Hypothalamus (tissue), 51 donors: ENCODE measurements around the gene ATF3.
A peak's percentile ranks its signal among the peaks of the same experiment; 100 is the strongest.

ENCODE experiments used
- DNase-seq, 51 donors: peaks; one replicate each; lab custom pipeline; 2025; lab: John Stamatoyannopoulos, UW

The ATF3 gene

DNA sequence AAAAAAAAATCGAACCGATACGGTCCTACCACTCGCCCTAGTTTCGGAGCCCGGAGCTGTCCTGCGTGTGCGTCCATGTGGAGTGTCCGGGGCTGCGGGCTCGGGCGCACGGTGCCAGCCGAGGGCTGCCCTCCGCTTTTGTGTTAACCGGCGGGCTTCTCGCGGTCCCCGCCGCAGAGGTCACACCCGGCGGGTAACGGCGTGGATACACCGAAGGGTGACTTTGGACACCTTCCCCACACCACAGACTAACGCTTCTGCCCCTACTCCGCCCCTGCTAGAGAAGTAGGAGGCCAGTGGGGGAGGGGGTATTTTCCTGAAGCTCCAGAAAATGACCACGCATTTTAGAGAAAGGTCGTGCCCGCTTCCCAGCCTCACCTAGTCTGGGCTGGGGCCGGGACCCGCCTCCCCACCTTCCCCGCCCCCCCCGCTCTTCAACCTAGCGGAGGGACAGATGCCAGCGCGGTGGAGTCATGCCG is 609 bp upstream of the ATF3 start:
- peak in 6 of 51 donors; percentile 34 to 81 (median 52) for DNase-seq

DNA sequence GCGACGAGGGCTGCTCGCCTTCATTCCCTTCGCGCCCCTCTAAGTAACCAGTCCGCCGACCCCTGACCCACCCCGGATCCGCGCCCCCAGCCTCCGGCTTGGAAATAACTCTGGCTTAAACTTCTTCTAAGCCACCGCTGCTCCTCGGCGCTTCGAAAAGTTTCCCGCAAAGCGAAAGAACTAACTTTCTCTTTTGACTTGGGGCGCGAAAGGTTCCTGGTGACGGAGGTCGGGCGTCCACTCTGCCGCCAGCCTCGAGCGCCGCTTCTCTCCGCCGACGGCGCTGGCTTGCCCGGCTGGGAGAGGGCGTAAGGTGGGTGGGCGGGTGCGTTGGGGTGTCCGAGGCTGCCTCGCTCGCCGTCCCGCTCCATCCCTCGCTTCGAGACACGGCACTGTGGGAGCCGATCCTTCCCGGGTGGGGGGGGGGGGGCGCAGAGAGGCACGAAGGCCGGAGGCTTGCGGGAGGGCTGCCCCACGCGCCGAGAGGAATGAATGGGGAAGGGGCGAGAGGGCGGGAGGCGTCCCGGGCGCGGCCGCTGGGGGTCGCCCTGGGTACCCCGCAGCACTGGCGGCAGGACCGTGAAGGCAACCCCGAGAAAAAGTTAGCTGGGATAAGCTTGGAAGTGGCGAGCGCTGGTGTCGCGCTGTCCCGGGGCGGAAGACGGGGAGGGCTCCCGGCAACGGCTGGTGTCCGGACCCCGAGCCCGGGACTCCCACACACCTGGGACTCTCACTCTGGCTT is 569 bp downstream of the ATF3 start:
- DNase-seq, result peak in 38 of 51 donors; percentile 16 to 71 (median 40)

DNA sequence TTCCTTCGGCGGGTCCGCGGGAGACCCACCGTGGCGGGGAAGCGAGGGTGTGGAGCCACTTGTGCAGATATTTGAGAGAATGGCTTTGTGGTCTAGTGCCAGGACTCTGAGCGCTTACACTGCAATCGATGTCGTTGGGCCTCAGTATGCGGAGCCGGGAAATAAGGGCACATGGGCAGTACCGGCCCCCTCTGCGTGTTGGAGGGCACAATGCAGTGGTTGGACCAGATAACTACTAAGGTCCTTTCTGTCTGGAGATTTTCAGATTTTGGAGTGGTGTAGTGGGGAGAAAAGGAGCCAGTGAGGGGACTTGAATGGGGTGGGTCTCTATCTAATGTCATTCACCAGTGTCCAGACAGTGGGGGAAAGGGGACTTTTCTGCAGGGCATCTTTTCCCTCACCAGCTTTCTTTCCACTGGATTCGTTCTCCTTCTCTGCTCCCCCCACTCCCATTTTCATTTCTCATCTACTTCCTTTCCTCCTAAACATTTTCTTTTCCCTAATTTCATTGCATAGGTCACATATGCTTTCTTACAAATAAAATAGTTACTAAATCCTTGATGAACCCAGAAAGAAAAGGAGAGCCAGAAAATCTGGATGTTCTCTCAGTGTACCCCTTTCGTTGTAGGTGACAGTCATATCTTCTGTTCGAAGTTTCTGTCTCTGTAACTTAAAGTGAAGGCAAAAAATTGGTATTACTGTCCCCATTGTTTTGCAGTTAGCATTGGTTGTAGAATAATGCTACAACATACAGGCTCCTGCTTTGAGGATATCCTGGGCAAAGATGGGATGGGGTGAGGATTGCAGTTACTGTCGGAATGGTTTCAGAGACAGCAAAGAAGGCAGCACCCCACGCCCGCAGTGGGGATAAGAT is 1.4 kb downstream of the ATF3 start:
- peak in 1 of 51 donors; percentile 35 for DNase-seq

DNA sequence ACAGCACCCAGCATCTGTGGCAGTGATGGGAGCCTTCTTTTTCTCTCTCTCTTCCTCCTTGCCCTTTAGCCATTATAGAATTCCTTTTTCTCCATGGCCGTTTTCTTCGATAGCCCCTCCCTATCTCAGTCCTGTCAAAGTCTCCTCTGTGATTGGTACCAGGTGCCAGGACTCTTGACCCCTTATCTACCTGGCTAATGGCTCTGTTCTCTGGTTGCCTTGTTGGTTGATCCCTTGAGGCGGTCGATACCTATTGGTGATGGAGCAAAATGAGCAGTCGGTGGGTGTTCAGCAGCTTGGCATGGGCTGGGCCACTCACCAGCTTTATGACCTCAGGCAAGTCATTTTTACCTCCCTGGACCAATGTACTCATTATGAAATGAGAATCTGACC is 2.0 kb downstream of the ATF3 start:
- no peak for DNase-seq

DNA sequence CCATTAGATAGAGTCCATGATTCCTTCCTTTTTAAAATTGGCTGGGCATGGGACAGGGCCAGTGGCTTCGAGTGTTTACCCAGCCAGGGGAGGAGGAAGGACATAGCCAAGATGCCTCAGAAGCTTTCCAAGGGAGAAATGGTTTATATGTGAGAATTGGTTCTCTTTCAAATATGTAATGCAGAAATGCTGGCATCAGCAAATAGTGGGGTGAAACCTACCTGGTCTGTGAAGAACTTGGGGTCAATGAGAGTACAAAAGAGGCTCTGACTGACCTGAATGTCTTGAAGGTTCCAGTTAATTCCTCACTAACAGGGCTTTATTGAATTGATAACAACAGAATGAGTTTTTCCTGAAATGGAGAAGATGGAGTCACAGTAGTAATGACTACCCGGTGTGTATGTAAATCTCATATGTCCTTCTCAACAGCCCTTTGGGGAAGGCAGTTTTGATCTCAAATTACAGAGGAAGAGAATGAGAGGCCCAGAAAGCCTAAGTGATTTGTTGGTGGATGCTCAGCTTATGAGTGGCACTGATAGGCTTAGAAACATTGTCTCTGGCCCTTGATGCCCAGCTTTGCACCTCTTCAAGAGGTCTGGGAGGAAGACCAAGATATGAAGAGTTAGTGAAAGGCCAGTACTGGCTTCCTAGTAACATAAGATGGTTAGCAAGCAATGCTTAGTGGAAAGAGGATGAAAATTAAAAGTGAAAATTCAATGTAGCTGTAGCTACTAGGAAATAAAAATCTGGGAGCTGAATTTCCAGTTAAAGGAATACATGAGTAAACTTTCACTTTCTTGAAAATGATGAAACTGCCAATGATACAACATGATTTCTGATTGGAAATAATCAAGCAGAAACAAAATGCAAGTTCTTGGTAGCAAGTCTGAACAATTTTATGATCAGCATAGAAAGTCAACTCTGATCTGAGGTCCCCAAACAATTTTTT is 2.7 kb downstream of the ATF3 start:
- DNase-seq, result no peak

DNA sequence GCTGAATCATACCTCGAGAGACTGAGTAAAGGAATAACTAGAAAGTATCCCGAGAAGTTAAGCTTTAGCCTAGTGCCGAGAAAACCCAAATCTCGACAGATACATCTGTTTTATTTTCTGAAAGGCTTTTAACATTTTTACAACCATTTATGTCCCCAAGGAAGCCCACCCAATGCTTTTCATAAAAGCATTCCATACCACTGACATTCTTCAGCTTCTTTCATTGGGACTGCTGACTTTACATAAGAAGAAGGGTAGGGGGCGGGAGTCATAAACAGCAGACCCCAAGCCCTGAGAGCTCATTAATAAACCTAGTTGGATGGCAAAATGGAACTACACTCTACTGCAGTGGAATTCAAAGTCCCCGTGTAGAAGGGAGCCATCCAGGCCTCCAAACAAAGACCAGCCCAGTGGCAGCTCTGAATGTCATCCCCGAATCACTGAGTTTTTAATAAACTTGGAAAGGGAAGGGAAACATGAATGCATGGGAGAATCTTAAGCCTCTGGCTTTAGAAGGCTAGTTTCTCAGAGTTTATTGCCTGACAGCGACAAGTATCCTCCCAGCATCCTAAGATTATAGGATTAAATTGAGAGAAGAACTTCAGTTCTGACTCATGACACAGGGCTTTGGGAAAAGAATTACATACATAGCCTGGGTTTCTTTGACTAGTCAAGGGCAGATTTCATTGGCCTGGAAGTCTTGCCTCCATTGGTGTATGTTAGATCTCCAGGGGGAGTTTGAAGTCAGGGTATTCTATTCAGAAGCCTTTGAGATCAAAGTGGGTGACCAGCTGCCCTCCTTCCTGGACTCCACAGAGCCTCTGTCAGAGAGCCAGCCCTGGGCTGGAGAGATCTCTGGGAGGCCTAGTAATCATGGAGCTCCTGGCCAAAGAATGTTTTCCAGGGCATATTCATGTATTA is 3.7 kb downstream of the ATF3 start:
- no peak for DNase-seq

DNA sequence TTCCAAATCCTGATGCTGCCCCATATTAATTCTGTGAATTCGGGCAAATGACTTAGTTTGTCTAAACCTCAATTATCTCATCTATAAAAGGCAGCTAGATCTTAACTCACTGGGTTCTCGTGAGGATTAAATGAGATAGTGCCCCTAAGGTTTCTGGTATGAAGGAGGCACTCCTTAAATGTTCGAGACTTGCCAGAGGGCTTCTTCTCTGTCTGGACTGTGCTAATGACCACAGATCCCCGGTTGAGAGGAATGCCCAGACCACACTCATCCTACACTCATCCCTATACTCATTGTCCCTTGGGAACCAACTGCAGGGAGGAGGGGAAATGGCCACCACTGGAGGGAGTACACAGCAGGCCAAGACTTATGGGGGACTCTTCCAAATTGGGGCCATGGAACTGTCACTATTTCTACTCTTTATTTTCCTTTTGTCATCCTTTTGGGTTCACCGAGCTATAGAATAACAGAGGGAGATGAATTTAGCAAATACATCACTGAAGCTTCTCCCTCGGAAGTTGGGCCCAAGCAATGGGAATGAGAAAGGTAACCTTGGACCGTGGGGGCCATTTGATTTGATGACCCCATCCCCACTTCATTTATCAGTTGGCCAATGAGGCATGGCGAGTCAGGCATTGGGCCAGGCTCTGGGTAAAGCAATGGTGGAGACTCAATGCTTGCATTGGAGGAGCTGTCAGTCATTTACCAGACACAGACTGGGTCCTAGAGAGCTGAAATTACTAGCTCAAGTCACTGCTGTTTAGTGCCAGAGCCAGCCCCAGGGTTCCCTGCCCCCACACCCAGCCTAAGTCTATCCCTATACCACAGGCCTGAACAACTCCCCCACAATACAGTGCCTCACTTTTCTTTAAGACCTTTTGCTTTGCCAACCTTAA is 5.1 kb downstream of the ATF3 start:
- no peak for DNase-seq

DNA sequence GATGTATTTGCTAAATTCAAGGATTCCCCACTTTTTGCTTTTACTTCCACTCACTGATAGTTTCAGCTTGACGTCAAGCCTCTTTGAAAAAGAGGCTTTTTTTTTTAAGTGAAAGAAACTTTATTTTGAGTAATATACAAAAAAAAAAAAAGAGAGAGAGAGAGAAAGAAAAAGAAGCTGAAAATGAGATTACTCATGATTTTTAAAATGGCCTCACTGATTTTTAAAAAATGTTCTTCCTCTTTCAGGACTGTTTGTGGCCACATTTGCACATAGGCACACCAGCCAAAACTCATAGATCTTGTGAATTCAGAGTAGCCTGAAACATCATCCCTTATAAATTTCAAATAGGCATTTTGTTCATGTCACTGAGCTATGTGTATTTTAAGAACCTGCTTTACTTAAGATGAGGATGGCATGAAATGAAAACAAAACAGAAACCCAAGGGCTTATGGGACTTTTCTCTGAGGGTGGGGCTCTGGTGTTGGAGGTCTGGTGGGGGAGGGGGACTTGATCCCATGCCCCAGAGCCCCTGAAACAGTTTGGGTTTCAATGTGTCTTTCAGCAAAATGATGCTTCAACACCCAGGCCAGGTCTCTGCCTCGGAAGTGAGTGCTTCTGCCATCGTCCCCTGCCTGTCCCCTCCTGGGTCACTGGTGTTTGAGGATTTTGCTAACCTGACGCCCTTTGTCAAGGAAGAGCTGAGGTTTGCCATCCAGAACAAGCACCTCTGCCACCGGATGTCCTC is 6.1 kb downstream of the ATF3 start:
- no peak for DNase-seq

DNA sequence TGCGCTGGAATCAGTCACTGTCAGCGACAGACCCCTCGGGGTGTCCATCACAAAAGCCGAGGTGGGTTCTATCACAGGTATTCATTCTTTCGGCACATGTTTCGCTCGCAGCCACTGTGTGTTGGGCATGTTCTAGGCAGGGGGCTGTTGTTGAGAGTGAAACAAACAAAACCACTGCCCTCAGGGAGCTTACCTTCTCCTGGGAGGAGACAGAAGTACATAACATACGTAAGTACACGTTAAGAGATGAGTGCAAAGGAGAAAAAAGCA is 6.6 kb downstream of the ATF3 start:
- DNase-seq, result no peak

DNA sequence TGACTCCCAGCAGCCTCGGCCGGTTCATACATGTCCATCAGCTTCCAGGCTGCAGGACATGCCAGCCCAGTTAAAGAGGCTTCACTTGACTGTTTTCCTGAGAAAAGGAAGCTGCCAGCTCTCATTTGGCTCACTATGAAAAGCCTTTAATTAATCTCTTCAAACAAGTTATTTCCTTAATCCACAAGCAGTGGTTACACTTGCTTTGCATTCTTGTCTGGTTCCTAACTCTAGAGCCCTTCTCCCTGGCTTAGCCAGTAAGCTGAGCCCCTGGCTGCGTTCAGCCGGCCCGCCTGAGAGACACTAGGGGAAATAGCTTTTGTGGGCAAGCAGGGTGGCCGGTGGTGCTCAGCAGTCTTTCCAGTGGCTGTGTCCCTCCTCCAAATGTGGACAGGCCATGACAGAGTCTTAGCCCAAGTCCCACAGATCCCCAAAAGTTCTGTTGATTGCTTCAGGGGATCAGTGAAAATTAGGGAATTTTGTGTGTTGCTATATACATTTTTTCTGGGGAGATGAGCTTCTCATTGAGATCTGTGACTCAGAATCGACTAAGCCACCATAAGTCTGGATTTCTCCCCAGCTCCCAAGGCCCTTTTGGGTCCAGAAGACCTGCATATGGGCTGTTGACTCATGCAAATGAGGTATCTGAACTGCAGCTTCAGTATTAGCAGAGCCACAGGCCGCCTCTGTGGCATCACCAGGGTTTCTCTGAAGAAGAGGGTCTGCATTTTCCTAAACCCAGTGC is 10.1 kb downstream of the ATF3 start:
- DNase-seq, result no peak

DNA sequence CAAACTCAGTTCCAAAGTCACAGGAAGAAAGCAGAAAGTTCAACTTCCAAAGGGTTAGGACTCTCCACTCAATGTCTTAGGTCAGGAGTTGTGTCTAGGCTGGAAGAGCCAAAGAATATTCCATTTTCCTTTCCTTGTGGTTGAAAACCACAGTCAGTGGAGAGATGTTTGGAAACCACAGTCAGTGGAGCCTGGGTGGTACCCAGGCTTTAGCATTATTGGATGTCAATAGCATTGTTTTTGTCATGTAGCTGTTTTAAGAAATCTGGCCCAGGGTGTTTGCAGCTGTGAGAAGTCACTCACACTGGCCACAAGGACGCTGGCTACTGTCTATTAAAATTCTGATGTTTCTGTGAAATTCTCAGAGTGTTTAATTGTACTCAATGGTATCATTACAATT is 11.7 kb downstream of the ATF3 start:
- DNase-seq, result no peak

DNA sequence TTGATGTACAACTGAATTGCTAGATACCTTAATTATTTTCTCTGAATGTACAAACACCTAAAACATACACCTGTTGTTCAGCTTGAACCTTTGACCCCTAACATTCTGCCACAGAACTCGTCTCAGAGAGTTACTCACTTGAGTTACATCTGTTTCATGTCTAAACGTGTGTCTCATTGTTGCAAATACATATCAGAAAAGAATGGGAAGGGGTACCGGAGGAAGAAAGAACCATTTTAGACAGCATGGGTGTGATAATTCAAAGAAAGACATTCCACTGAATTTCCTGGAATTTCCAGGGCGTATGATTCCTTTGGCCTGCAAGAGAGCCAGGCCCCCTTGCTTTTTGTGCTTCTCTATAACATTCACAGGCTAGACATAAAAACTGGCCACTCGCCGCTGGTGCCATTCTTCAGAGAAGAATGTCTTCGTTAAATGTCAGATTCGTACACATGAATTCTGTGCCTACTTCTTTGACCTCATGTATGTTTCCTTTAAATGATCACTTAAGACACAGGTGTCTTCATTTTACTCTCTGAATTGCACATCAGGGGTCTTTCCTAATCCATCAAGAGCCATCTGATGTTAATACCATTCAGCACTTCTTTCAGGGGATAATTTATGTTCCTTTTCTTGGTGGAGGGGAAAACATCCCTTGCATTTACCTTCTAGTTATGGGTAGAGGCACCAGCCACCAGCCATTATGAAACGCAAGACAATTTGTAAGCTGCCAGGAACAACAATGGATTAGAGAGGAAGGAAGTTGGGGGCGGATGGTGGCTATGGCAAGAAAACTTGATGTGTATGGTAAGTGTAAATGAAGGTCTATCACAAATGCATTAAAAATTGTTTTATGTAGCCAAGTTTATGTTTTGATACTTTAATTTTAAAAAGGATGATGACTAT is 12.7 kb downstream of the ATF3 start:
- DNase-seq, result no peak

DNA sequence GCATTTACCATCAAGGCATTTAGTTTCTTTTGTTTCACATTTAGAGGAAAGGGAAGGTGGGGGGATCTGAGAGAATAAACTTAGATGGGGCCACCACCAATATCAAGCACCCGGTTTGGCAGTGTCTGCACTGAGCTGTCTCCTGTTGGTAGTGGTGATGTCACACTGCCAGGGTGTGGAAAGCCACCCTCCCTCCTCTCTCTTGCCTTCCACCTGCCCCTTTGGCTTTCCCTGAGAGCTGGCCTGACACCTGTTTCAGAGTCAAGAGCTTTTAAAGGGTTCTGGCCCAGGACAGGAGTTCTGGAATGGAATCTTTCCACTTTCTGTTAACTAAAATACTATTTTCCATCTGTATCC is 13.4 kb downstream of the ATF3 start:
- no peak for DNase-seq

DNA sequence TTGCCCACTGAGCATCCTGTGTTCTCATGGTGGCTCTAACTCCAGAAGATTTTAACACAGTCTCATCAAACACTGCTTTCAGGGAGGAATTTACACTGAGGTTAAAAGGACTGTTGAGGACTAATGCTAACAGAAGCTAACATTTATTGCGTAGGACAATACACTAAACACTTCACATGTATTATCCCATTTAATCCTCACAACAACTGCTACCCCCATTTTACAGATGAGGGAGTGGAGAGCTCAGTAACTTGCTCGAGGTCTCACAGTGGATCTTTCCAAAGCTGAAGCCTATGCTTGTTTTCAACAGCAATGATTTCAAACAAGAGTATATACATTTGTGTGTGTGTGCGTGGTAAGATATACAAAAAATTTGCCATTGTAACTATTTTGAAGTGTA is 13.9 kb downstream of the ATF3 start:
- no peak for DNase-seq

DNA sequence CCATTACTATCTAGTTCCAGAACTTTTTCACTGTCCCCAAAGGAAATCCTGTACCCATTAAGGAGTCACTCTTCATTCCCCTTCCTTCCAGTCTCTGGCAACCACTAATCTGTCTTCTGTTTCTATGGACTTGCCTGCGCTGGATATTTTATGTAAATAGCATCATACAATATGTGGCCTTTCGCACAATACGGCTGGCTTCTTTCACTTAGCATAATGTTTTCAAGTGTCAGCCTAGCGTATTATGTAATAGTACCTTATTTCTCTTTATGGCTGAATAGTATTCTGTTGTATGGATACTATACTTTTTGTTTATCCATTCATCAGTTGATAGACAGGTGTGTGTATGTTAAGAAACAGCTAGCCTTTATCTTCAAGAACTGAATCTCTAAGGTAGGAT is 14.3 kb downstream of the ATF3 start:
- DNase-seq, result no peak

DNA sequence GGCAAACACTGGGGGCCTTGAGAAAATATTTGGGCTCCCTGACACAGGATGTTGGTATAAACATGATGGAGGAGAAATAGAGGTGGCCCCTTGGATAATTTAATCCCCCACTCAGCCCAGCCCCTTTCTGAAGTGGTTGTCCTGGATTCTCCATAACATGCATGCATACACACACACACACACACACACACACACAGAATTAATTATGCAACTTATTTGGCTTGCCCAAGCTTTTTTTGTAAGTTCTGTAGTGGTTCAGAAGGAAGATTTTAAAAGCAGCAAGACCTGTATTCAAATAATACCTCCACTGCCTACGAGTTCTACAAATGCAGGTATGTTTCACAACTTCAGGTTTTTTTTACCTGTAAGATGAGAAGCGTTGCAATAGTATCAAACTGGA is 15.0 kb downstream of the ATF3 start:
- DNase-seq, result no peak
